ENCODE data around the gene SLCO3A1.

SLCO3A1 gene

DNA sequence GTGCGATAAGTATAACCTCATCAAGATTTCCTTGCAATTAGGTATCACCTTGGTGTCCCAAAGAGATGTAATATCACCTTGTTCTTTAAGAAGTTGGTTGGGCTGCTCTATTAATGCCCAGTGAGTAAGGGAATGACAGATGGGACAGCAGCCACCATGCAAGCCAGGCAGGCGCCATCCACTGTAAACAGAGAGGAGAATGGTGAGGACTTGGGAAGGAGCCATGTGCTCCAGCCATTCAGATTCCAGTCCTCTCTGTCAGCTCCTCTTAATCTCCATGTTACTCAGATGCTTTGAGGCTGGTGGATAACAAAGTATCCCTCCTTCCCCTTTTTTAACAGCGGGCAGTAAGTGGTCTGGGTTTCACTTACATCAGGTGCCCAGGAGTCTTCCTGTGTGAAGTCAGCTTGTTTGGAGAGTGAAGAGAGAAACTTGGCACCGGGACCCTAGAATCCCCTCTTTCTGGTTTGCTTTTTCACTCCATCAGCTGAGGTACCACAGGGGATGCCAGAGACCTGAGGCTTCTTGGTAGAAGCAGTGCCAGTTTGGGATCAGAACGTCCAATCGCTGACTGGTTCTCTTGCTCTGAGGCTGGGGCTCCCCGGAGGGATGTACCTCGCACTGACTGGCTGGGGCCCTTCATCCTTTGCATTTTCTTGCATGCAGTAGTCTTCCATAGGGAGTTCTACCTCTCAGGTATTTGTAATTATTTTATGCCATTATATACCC lies 29.5 kb downstream of the SLCO3A1 start:
- DNase-seq (ENCODE audit: low spot score): peak; percentile 45

GRCh38 chr15:91884606-91885005 lies 31.1 kb downstream of the SLCO3A1 start:
- DNase-seq (ENCODE audit: low spot score): no peak

- no peak for DNase-seq (ENCODE audit: low spot score)
Measured at GRCh38 chr15:91885054-91885453, 31.5 kb downstream of the SLCO3A1 start.

GRCh38 chr15:91885714-91886270 lies 32.3 kb downstream of the SLCO3A1 start:
- DNase-seq (ENCODE audit: low spot score): no peak

GRCh38 chr15:91886878-91887277 lies 33.4 kb downstream of the SLCO3A1 start:
- no peak for DNase-seq (ENCODE audit: low spot score)

- DNase-seq (ENCODE audit: low spot score): no peak
Measured at GRCh38 chr15:91887321-91887720, 33.8 kb downstream of the SLCO3A1 start.

DNA sequence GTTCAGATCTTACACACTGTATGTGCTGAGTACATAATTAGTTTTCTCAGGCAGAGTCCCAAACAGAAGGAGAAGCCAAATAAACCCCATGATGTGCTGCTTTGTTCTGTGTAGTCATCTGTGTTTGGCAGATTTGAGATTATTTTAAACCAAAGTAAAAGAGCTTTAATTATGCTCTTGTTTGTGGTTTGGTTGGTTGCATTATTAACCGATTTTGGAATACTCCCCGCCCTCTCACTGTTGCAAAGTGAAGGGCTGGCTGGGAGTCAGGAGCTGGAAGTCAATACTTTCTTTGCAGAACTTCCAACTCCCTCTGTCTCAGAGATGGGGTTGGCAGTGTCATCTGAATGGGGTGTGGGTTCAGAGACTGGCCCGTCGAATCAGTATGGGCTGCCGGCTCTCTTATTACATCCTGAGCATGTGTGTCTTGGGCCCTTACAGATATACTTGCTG lies 34.4 kb downstream of the SLCO3A1 start:
- DNase-seq (ENCODE audit: low spot score): no peak

- DNase-seq (ENCODE audit: low spot score): no peak
Measured at GRCh38 chr15:91889111-91889815, 35.8 kb downstream of the SLCO3A1 start.

- peak; percentile 43 for DNase-seq (ENCODE audit: low spot score)
Measured at GRCh38 chr15:91890614-91891013, 37.1 kb downstream of the SLCO3A1 start.

GRCh38 chr15:91891101-91891500 lies 37.6 kb downstream of the SLCO3A1 start:
- DNase-seq (ENCODE audit: low spot score): no peak

- no peak for DNase-seq (ENCODE audit: low spot score)
Measured at GRCh38 chr15:91891788-91892345, 38.4 kb downstream of the SLCO3A1 start.

DNA sequence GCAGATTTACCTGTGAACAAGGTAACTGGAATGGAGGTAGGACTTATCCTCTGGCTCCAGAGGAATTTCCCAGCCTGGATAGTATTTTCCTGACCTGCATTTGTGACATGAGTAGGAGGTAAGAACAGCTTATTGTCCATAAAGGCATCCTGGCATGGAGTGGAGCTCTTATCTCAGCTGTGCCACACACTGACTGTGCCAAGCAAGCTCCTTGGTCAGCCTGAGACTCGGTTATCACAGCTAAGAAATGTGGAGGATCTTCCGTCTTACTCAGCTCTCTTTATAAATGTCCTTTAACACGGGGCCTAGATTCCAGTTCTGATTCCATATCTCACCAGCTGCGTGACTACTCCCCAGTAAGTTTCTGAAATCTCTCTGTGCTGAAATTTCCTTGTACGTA lies 38.9 kb downstream of the SLCO3A1 start:
- DNase-seq (ENCODE audit: low spot score): no peak

GRCh38 chr15:91894606-91895005 lies 41.1 kb downstream of the SLCO3A1 start:
- no peak for DNase-seq (ENCODE audit: low spot score)

DNA sequence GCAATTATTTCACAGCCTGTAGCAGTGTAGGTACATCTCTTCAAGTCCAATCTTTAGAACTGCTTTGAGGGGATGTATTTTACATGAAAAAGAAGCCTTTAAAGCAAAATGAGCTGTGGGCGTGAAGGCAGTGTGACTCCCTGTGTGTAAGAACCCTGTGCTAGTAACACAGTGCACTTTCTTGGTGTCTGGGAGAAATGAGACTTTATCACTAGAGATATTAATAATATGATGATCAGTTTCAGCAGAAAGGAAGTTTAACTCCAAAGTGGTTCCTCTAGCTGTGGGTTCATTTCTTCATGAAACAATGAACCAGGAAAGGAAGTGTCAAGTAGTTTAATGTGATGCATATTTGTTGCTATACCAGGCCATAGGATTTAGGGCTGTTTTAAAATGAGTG lies 41.5 kb downstream of the SLCO3A1 start:
- DNase-seq (ENCODE audit: low spot score): no peak

DNA sequence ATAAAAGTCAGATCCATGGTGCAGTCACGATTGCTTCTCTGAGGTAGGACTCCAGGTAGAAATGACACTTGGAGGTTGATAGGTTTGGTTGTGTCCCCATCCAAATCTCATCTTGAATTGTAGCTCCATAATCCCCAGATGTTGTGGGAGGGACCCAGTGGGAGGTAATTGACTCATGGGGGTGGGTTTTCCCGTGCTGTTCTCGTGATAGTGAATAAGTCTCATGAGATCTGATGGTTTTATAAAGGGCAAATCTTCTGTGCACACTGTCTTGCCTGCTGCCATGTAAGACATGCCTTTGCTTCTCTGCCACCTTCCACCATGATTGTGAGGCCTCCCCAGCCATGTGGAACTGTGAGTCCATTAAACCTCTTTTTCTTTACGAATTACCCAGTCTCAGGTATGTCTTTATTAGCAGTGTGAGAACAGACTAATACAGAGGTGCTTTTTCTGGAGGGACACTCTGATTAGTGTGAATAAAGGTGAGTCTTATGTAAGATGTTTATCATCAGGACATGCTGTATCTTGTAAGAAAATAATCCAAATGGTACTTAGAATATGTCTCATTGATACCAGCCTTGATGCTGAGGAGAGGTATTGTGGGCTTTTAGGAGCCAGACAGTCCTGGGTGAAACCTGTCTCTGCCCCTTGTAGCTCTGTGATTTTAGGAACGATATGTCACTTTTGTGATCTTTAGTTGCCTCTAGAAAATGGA lies 43.0 kb downstream of the SLCO3A1 start:
- no peak for DNase-seq (ENCODE audit: low spot score)

- no peak for DNase-seq (ENCODE audit: low spot score)
Measured at GRCh38 chr15:91897585-91898372, 44.3 kb downstream of the SLCO3A1 start.

GRCh38 chr15:91898843-91899242 lies 45.3 kb downstream of the SLCO3A1 start:
- DNase-seq (ENCODE audit: low spot score): no peak

GRCh38 chr15:91904942-91905341 lies 51.4 kb downstream of the SLCO3A1 start:
- DNase-seq (ENCODE audit: low spot score): no peak

- DNase-seq (ENCODE audit: low spot score): peak; percentile 49
Measured at GRCh38 chr15:91908391-91908790, 54.9 kb downstream of the SLCO3A1 start.

DNA sequence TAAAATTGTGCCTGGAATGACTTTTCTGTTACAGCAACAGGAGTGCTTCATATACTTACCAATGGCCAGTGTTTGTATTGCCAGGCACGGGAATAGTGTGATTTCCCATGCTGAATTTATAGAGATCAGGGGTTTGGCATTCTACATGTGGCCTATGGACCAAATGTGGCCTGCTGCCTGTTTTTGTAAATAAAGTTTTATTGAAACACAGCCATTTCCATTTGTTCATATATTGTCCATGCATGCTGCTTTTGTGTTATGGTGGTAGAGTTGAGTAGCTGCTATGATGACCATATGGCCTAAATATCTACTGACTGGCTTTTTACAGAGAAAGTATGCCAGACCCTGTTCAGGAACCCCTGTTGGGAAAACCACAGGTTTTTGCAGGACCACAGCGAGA lies 55.6 kb downstream of the SLCO3A1 start:
- no peak for DNase-seq (ENCODE audit: low spot score)

DNA sequence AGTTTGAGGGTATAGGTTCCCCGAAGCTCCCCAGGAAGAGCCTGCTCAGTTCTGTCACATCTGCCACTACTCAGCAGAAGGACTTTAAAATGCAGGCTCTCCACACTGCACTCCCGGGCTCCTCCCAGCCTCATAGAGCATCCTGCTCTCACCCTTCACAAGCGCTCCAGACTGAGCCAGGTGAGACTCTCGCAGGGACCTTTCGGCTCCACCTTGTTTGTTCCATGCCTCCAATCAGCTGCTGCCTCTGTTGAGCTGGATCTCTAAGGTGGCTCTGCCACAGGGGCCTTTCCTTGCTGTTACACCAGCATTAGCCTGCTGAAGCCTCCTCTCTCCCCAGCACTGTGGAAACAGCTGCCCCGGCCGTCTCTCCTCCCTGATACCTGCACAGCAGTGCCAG lies 56.1 kb downstream of the SLCO3A1 start:
- no peak for DNase-seq (ENCODE audit: low spot score)

- DNase-seq (ENCODE audit: low spot score): no peak
Measured at GRCh38 chr15:91911844-91912243, 58.3 kb downstream of the SLCO3A1 start.

Data from AG08396 (cell line).